ENCODE results near the gene PDE6D. TPM values are rescaled to one million over a fixed set of nuclear protein-coding genes. Genes with fewer than 3 reads are reported as not detected.
A peak's percentile ranks its signal among the peaks of the same experiment; 100 is the strongest.

The PDE6D gene
- total and polyA plus RNA-seq, 2 of the 13 experiments (the other 11 are each of a cell fraction or from before 2014, with no cell fraction given): 14.1 to 23.2 TPM

DNA sequence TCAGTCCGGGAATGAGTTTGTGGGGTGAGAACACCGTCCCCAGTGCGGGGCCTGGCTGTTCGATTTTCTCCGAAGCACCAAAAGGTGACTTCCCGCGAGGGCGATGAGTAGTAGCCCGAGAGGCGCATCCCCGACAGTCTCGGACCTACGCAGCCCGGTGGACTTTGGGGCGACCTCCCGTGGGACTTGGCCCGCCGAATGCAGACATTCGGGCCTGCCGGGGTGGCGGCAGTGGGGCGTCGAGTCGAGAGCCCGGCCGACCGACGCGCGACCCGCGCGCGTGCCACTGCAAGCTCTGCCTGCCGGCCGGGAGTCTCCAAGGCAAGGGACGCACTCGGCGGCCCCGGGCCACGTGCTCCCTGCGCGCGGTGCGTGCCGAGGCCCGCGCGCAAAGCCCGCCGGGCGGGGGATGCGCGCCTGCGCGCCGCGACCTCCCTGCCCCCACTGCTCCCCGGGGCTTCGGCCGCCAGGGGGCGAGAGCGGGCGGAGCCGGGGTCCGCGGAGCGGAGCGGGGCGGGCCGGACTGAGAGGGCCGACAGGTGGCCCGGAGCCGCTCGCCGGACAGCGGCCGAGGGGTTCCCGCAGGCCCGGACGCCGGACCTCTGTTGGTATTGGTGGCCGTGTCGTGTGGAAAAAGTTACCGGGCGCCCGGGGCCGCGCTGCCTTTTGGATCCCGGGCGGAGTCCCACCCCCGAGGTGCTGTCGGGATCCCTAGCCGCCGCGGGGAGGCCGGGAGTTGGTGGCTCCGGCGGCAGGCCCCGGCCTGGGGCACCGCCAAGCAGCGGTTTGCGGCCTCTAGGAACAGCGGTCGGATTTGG, 70.9 kb downstream of the PDE6D start (continued):
- TF ChIP-seq ZNF589 (CRISPR knock-in tag; conservative IDR thresholded peaks at IDR 0.05) (peak; percentile 99), ZNF75D (CRISPR knock-in tag; IDR thresholded peaks at IDR 0.05; ENCODE audit: borderline replicate concordance) (peak; percentile 96; the same call in 1 of the 2 replicates), ZNF546 (CRISPR knock-in tag; conservative IDR thresholded peaks at IDR 0.05) (peak; percentile 100), ZNF30 (CRISPR knock-in tag; IDR thresholded peaks at IDR 0.05) (peak; percentile 99), ZC3H13 (CRISPR knock-in tag; IDR thresholded peaks at IDR 0.05) (peak; percentile 99), HIVEP1 (CRISPR knock-in tag; IDR thresholded peaks at IDR 0.05) (peak; percentile 81), PLSCR1 (CRISPR knock-in tag; IDR thresholded peaks at IDR 0.05; ENCODE audit: borderline replicate concordance) (peak; percentile 98), HHEX (CRISPR knock-in tag; IDR thresholded peaks at IDR 0.05) (no peak), CREB3 (CRISPR knock-in tag; IDR thresholded peaks at IDR 0.05) (peak; percentile 100), KDM3A (CRISPR knock-in tag; IDR thresholded peaks at IDR 0.05; ENCODE audit: low read depth) (peak; percentile 51; the same call in 1 of the 2 replicates), ONECUT2 (CRISPR knock-in tag; IDR thresholded peaks at IDR 0.05) (no peak), ZNF775 (CRISPR knock-in tag; IDR thresholded peaks at IDR 0.05; ENCODE audit: borderline replicate concordance) (peak; percentile 93), NCOA1 (CRISPR knock-in tag; IDR thresholded peaks at IDR 0.05) (peak; percentile 92), HNRNPLL (IDR thresholded peaks at IDR 0.05; ENCODE audit: low read depth, low read length, poor library complexity, severe bottlenecking) (peak; percentile 83), ZNF264 (CRISPR knock-in tag; IDR thresholded peaks at IDR 0.05) (peak; percentile 87)
- TF ChIP-seq, protein P1, sequence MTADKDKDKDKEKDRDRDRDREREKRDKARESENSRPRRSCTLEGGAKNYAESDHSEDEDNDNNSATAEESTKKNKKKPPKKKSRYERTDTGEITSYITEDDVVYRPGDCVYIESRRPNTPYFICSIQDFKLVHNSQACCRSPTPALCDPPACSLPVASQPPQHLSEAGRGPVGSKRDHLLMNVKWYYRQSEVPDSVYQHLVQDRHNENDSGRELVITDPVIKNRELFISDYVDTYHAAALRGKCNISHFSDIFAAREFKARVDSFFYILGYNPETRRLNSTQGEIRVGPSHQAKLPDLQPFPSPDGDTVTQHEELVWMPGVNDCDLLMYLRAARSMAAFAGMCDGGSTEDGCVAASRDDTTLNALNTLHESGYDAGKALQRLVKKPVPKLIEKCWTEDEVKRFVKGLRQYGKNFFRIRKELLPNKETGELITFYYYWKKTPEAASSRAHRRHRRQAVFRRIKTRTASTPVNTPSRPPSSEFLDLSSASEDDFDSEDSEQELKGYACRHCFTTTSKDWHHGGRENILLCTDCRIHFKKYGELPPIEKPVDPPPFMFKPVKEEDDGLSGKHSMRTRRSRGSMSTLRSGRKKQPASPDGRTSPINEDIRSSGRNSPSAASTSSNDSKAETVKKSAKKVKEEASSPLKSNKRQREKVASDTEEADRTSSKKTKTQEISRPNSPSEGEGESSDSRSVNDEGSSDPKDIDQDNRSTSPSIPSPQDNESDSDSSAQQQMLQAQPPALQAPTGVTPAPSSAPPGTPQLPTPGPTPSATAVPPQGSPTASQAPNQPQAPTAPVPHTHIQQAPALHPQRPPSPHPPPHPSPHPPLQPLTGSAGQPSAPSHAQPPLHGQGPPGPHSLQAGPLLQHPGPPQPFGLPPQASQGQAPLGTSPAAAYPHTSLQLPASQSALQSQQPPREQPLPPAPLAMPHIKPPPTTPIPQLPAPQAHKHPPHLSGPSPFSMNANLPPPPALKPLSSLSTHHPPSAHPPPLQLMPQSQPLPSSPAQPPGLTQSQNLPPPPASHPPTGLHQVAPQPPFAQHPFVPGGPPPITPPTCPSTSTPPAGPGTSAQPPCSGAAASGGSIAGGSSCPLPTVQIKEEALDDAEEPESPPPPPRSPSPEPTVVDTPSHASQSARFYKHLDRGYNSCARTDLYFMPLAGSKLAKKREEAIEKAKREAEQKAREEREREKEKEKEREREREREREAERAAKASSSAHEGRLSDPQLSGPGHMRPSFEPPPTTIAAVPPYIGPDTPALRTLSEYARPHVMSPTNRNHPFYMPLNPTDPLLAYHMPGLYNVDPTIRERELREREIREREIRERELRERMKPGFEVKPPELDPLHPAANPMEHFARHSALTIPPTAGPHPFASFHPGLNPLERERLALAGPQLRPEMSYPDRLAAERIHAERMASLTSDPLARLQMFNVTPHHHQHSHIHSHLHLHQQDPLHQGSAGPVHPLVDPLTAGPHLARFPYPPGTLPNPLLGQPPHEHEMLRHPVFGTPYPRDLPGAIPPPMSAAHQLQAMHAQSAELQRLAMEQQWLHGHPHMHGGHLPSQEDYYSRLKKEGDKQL (CRISPR knock-in tag; IDR thresholded peaks at IDR 0.05; ENCODE audit: low read depth): no peak; the same call in 1 of the 2 replicates
- TF ChIP-seq, protein P2, sequence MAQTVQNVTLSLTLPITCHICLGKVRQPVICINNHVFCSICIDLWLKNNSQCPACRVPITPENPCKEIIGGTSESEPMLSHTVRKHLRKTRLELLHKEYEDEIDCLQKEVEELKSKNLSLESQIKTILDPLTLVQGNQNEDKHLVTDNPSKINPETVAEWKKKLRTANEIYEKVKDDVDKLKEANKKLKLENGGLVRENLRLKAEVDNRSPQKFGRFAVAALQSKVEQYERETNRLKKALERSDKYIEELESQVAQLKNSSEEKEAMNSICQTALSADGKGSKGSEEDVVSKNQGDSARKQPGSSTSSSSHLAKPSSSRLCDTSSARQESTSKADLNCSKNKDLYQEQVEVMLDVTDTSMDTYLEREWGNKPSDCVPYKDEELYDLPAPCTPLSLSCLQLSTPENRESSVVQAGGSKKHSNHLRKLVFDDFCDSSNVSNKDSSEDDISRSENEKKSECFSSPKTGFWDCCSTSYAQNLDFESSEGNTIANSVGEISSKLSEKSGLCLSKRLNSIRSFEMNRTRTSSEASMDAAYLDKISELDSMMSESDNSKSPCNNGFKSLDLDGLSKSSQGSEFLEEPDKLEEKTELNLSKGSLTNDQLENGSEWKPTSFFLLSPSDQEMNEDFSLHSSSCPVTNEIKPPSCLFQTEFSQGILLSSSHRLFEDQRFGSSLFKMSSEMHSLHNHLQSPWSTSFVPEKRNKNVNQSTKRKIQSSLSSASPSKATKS (CRISPR knock-in tag; IDR thresholded peaks at IDR 0.05): peak; percentile 99; the same call in 1 of the 2 replicates
- TF ChIP-seq, protein P3, sequence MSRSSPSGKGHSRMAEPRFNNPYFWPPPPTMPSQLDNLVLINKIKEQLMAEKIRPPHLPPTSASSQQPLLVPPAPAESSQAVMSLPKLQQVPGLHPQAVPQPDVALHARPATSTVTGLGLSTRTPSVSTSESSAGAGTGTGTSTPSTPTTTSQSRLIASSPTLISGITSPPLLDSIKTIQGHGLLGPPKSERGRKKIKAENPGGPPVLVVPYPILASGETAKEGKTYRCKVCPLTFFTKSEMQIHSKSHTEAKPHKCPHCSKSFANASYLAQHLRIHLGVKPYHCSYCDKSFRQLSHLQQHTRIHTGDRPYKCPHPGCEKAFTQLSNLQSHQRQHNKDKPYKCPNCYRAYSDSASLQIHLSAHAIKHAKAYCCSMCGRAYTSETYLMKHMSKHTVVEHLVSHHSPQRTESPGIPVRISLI (CRISPR knock-in tag; IDR thresholded peaks at IDR 0.05; ENCODE audit: borderline replicate concordance): peak; percentile 80
